ENCODE measurements around the gene RHOU.

DNA sequence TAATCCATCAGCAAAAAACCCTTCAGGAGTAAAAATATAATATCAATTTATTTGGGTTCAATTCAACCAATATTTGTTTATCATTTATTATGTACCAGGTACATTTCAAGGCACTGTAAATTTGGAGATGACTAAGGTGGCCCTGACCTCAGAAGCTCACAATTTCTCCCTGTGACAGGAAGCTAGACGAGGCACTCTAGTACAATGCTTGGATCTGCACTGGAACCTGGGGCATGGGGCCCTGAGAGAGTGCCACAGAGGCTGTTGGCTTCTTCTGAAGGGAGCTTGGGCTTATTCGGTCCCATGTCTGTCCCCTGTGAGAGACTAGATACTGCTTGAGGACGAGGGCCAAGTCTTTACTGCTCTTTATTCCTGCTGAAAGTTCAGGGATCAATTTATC, 31.5 kb downstream of the RHOU start:
- TF ChIP-seq, protein P1, sequence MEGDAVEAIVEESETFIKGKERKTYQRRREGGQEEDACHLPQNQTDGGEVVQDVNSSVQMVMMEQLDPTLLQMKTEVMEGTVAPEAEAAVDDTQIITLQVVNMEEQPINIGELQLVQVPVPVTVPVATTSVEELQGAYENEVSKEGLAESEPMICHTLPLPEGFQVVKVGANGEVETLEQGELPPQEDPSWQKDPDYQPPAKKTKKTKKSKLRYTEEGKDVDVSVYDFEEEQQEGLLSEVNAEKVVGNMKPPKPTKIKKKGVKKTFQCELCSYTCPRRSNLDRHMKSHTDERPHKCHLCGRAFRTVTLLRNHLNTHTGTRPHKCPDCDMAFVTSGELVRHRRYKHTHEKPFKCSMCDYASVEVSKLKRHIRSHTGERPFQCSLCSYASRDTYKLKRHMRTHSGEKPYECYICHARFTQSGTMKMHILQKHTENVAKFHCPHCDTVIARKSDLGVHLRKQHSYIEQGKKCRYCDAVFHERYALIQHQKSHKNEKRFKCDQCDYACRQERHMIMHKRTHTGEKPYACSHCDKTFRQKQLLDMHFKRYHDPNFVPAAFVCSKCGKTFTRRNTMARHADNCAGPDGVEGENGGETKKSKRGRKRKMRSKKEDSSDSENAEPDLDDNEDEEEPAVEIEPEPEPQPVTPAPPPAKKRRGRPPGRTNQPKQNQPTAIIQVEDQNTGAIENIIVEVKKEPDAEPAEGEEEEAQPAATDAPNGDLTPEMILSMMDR (conservative IDR thresholded peaks at IDR 0.05 in 1 of 2, IDR thresholded peaks at IDR 0.05 in 1 of 2; ENCODE audit: extremely low read depth in 1 of 2, insufficient read depth in 1 of 2, low read depth in 1 of 2, low read length in 2 of 2) = no peak
- no peak for TF ChIP-seq EZH2 (IDR thresholded peaks at IDR 0.05; ENCODE audit: borderline replicate concordance, low read length)

Measured in mammary epithelial cell (primary cell).